ENCODE data around the gene USH1C.

The USH1C gene

GRCh38 chr11:17460406-17460805 lies 83.8 kb downstream of the USH1C start:
- no peak for DNase-seq

- no peak for DNase-seq
Measured at GRCh38 chr11:17459236-17459896, 84.8 kb downstream of the USH1C start.

- DNase-seq, result no peak
Measured at GRCh38 chr11:17458268-17458667, 85.9 kb downstream of the USH1C start.

- no peak for DNase-seq
Measured at GRCh38 chr11:17457396-17458173, 86.6 kb downstream of the USH1C start.

- no peak for DNase-seq
Measured at GRCh38 chr11:17452668-17453067, 91.5 kb downstream of the USH1C start.

GRCh38 chr11:17449158-17449557 lies 95.1 kb downstream of the USH1C start:
- no peak for DNase-seq

GRCh38 chr11:17446482-17446881 lies 97.7 kb downstream of the USH1C start:
- DNase-seq, result no peak

GRCh38 chr11:17445240-17445795 lies 98.9 kb downstream of the USH1C start:
- DNase-seq, result no peak

- no peak for DNase-seq
Measured at GRCh38 chr11:17443926-17444690, 100.1 kb downstream of the USH1C start.

All from effector CD4-positive, alpha-beta T cell (primary cell).